NCI-H2029 treated with DMSO at 0.1 percent for 48 hours (cell line): Measurements from ENCODE around the gene LRRC27.

Experiments used
- DNase-seq: peaks from one replicate; lab custom pipeline; 2025; lab: John Stamatoyannopoulos, UW

LRRC27 gene

DNA sequence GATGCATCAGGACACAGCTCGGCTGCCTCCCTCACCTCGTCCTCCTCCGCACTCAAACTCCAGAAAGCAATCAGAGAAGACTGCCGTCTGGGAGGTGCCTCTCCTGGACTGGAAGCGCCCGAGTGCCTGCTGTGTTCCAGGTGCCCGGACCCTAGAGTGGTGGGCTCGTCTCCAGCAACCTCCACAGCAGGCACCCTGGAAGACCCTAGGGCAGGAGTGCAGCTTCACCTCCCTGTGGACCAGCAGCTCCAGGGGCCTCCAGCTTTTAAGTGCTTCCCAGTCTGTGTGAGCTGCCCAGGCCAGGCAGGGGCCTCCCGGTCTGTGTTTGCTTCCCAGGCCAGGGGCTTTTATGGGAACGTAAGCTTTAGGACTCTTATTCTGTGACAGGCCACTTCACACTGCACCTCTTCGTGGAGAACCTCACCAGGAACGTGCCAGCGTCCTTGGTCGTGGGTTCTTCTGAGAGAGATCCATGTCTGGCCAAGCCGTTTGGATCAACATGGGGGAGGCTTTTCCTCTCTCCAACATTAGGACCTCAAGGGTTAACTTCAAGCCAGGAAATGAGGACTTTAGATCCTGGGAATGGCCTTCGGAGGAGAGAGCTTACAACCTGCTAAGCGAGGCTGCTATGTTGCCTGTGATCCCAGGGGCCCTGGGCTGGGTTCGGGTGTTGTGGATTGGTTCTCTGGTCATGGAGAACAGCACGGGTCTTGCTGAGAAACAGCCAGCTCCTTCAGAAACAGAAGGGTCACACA, 59.1 kb downstream of the LRRC27 start:
- no peak for DNase-seq

DNA sequence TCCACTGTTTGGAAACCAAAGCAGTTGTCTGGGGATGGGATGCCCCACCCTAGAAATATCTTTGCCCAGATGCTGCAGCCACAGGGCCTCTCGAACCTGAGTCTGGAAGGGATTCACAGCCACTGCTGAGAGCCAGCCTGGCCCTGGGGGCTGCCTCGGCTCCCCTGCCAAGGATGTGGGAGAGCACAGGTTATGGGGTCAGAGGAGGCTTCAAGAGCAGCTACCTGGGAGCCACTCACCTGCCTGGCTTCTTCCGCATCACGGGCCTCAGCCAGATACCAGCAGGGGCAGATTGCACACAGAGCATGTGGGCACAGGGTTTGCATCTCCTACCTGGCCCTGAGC, 59.7 kb downstream of the LRRC27 start:
- DNase-seq = no peak

DNA sequence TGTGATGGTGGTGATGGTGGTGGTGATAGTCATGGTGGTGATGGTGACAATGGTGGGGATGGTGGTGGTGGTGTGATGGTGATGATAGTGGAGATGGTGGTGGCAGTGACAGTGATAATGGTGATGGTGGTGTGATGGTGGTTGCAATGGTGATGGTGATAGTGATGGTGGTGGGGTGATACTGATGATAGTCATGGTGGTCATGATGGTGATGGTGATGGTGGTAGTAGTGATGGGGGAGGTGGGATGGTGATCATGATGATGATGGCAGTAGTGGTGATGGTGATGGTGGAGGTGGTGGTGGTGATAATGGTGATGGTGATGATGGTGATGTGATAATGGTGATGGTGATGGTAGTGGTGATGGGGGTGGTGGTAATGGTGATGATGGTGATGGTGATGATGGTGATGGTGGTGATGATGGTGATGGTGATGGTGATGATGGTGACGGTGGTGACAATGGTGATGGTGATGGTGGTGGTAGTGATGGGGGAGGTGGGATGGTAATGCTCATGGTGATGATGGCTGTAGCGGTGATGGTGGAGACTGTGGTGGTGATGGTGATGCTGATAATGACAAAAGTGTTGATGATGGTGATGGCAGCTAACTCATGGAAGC, 60.3 kb downstream of the LRRC27 start:
- no peak for DNase-seq

DNA sequence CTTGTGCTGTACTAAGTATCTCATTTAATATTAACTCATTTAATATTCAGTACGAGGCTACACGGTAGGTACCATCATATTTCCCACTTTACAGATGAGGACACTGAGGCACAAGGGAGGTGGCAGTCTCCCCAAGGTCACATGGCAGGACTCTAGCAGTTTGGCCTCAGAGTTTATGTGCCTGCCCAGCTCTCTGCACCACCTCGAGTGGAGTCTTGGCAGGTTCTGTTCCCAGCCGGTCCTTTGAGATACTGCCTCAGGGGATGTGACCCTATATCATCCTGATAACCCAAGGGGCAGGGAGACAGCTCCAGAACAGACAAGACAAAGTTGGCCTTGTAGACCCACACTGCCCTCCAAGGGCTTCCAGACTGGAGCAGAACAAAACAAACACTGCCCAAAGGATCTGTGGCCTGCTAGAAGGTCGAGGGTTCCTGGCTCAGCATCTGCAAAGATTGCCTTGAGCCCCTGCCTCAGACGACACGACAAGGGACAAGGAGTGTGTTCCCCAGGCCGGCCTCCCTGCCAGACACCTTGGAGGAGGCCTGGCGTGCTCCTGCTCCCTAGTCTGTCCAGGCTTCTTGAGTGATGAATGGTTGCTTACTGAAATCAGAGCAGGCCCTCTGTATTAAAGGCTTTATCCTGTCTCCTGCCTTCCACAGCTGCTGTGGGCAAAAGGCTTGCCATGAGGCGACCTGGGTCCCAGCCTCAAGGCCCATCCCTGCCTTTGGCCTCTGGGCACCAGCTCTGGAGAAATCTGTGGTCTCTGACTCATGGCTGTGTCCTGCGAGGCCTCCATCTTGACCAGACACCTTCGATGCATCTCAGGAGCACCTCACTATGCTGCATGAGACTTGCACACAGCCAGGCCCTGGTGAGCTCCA, 61.1 kb downstream of the LRRC27 start:
- no peak for DNase-seq

DNA sequence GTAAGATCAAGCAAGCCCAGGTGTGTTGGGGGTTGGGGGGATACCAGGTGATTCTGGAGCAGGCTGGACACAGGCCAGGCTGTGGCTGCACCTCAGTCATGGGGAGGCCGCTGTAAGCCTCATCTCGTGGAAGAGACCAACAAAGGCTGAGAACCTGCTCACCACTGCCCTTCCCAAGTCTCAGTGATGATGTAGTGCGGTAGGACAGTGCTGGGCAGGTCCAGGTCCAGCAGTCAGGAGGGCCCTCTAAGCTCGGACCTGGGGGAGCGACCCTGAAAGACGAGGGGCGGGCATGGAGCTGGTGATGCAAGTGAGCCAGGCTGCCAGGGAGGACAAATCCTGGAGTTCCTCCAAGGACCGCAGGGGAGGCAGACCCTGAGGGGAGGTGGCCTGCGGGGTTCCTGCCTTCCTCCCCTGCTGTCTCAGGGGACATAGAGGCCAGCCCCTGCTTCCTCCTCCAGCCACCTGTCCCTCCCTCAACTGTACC, 61.7 kb downstream of the LRRC27 start:
- DNase-seq = no peak

DNA sequence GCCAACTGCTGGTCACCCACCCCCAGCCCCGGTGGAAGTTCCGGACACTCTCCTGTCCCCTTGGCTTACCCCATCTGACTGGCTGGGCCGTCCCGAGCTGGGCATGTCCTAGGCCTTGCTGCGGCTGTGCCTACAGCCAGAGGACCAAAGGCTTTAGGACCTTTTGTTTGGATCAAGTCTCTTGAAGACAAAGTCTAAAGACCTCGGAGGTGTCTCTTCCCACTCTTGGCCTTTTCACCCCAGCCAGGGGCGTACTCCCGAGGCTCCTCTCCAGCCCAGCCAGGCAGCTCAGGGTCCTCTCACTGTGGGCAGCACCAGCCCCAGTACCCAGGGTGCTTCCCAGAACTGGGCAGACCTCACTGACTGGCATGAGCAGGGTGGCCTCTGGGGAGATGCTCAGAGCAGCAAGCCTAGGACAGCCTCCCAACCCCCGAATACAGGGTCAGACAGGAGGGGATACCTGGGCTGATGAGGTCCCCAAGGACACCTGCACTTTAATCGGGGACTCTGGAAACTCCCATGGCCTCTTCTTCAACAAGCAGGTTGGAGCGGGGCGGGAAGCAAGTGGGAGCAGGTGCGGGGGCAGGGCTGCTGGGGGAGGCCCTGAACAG, 62.3 kb downstream of the LRRC27 start:
- DNase-seq = no peak

DNA sequence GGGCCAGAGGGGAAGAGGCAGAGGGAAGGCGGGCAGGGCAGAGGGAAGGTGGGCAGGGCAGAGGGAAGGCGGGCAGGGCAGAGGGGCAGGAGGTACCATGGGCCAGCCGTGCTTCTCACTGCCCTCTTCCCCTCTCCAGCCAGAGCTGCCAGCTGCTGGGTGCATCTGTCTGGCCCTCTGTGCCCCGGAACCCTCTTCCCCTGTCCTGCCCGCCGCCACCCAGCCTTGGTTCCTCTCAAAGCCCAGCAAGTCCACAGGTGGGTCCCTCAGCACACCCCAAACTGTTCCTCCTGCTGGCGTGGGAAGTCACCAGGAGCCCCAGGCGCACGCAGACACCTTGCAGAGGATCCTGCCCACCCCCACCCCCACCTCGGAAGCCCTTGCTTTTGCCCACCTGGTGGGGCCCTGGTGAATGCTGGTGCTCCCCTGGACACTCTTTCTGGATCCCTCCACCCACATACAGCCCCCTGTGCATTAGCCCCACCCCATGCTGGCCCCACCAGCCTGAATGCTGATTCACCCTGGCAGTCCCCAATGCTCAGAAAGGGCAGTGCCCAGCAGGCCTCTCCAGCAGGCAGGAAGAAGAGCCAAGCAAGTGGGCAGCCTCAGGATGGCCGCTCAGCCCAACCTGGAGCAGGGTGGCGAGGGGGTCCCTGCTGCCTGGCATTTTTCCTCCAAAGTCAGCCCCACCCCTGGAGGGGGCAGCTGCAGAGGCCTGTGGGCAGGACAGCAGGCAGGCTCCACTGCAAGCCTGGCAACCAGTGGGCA, 63.1 kb downstream of the LRRC27 start:
- no peak for DNase-seq

DNA sequence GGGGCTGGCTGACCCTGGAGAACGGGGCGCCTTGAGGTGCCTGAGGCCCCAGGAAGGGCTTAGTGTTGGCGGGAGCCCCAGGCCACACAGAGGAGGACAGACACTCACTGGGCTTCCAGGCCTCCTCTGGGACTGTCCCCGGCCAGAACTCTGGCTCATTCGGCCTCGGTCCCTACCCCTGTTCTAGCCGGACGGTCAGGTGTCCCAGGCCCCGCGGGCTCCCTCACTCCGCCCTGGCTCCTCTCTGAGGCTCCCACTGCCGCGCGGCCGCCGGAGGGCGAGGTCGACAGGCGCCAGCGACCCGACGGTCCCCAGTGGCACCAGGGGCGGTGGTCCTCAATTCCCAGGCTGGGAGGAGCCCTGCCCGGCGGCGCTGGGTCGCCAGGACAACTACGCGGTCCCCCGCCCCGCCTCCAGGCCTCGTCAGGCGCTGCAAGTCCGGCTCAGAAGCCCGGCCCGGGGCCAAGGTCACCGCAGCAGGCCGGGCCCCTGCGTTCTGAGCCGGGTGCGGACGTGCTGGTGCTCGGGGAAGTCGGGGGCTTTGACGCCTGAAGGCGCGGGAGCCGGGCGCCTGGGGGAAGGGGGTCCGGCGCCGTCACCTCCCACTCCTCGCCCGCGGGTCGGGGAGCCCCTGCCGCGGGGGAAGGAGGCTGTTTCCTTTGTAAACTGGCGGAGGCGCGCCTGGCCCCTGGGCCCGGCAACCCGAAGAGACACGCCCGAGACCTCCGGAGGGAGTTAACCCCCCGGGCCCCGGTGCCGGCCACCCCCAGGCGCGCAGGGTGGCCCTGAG, 63.9 kb downstream of the LRRC27 start:
- no peak for DNase-seq

DNA sequence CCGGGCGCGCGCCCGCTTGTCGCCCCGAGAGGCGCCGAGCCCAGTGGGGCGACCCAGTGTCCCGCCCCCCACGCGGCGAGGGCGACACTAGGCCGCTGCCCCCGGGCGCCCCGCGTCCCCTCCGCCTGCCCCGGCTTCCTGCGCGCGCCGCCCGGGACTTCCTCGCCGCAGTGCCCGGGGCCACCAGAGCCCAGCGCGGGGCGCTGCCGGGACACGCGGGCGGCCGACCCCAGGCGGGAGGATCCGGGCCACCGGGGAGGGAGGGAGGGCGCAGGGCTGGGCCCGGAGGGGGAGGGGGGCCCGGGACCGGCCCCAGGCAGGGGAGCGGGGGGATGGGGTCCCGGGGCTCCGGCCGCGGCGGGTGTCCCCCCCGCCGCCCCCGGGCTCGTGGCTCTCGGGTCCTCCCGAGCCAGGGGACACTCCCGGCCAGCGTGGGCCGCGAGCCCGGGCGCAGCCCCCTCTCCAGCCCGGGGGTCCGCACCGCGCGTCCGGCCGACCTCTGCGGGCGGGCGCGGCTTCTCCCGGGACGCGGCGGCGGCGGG, 64.6 kb downstream of the LRRC27 start:
- no peak for DNase-seq

DNA sequence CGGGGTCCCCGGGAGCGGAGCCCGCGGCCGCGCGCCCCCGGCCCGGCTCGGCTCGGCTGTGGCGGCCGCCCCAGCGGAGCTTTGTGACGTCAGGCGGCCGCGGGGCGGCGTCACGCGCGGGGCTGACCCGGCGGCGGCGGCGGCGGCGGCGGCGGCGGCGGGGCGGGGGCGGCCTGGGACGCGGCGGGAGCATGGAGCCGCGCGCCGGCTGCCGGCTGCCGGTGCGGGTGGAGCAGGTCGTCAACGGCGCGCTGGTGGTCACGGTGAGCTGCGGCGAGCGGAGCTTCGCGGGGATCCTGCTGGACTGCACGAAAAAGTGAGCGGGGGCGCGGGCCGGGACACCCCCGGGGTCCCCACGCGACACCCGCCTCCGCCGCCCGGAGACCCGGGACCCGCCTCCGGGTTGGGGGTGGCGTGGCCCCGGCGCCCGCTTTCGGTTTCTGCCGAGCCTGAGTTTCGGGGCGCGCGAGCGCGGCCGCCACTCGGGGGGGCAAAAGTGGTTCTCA, 65.1 kb downstream of the LRRC27 start, which contains the start of gene PWWP2B:
Gene PWWP2B (plus strand): TSS at position 165 of the 506 bp plus-strand sequence. CDS start 27 bp downstream, at position 192.
- DNase-seq = no peak

DNA sequence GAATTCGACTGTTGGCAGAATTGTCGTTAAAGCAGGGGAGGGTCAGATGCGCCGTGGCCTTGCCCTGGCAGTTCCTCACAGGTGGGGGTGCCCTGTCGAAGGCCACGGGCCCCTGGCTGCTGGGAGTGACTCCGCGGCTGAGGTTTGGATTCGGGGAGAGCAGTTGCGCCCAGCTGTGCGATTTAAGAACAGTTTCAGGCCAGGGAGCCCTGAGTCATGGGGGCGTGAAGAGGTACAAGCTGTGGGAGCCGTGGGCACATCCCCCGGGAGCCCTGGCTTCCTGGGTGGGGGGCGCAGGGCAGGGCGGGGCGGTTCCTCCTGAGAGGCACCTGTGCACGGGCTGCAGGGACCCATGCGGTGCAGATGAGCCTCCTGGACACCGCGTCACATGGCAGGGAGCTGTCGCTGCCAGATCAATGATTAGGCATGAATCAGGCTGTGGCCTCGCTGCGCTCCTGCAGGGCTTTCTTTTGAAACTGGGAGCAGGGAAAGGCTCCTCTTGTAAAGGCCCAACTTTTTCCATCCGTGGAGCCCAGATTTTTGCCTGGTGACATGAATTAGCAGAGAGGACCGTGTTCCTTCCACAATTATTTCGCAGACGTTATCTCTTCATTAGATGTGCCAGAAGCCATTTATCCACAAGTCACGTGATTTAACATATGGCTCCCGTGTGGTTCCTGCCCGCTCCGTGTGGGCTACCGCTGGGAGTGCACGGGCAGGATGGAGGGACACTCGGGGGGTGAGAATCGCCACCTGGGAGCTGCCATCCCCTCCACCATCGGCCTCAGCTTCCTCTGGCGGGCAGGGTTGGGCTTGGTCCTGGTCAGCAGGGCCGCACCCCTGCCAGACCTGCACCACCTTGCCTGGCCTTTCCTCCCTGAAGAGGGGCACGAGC, 65.9 kb downstream of the LRRC27 start:
- DNase-seq = no peak

DNA sequence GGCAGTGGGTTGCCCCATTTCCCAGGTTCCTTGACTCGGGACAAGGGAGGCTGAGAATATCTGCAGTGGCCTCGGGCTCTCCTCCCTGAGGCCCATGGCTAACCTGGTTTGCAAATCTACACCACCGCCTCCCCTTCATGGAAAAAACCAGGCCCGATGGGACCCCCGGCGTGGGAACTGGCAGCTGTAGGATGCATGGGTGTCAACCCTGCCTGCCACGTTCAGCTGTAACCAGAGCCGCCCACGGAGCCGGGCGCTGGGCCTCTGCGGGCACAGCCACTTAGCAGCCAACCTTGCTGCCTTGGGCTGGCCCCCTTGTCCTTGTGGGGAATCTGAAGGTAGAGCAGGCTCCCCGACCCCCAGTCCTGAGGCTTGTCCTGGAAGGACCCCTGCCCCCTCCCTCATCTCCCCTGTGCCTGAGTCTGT, 66.6 kb downstream of the LRRC27 start:
- DNase-seq = no peak

DNA sequence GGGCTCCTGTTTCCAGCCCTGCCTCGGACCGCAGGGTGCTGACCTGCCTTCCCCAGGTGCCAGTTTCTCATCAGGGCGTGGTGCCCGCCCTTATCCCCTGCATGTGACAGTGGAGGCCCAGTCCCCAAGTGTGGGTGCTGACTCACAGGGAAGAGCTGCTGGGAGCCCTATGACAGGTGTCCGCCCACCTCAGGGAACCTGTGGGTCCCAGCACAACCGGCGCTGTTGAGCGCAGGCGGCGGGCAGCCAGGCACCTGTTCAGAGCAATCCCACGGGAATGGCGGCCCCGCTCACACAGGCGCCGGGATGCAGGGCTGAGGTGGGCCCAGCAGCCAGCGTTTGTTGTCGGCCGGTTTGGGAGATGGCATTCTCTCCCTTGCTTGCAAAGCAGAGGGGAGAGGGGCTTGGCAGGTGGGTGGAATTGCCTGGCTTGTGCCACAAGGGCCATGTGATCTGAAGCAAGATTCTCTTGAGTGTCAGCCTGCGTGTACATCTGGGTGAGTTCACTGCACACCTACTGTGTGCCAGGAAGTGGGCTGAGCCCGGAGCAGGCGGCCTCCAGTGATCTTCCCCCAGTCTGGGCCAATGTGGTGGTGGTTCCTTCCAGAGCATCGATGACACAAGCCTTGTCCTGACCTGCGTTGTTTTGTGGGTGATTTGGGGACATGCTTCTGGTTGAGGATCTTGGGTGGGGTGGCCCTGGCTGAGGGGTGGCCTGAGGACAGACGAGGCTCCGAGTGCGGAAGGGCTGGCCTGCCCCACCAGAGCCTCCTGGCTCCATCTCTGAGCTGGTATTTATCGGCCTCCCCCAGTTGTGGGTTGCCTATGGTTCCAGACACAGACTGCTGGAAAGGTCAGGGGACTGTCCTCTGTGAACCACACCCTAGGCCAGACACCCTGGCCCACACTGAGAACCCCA, 67.4 kb downstream of the LRRC27 start:
- DNase-seq = no peak

DNA sequence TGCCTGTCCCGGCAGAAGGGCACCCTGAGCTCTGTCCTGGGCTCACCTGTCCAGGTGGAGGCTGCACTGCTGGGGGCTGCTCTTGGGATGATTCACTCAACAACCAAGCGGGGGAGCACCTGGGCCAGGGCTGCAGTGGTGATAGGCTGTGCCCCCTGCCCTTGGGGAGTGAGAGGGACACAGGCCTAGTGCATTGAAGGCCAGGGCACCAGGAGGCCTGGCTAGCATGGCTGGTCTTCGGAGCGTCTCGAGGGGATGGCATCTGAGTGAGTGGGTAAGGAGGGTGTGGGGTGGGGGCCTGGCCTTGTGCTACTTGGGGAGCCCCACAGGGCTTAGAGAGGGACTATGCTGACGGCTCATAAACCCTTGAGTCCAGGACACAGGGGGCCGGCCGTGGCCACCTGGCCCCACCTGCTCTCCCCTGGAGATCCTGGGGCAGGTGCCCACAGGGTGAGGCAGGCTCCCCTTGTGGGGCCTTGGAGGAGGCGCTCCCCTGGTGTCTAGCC, 68.1 kb downstream of the LRRC27 start:
- no peak for DNase-seq

DNA sequence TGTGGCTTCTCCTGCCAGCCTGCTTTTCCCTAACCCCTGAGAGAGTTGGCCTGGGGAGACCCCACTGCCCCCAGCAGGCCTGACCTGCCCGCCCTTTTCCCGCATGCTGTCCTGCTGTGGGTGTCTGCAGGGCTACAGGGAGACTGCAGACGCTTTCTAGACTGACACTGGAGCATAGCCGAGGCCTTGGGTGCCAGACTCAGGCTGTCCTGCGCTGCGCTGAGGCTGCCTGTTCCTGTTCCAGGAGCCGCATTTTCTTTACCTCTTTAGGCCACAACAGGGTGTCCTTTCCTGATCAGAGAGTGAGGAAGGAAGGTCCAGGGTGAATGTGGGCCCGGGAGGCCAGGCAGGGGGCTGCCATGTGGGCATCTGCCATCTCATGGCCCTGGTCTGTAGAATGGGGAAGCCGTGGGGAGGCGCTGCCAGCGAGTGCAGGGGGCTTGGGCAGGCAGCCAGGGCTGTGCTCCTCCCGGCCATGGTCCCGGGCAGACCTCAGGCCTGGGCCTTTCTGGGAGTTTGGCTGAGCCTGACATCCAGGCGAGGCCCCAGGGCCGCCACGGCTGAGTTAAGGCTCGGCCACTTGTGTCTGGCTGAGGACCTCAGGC, 68.7 kb downstream of the LRRC27 start:
- DNase-seq = no peak

DNA sequence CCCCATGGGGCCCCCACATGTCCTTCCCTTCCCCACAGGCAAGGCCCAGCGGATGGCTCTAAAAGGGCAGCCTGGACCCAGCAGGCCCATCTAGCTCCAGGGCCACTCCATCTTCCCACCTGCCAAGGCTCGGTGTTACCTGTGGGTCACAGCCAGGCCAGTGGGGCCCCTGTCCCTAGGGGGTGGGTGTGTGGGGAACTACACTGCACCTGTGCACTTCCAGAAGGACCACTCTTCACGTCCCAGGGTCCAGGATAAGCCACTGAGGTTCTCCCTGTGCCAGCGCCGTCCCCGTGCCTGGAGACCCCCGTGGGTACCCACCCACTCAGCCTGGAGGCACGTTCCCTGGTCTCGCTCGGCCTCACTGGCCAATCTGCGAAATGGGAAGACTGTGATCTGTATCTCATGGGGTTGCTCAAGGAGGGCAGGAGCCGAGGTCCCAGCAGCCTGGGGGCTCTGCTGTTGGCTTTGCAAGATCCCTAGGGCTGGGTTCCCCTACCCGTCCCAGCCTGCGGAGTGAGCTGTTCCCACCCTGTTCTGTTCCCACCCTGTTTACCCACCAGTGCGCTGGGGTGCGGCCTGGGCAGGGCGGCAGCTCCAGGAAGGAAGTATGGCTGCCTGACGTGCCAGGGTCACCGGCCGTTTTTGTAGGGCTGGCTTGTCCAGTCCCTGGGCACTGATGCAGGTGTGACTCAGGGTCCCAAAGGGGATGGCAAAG, 69.6 kb downstream of the LRRC27 start:
- no peak for DNase-seq

DNA sequence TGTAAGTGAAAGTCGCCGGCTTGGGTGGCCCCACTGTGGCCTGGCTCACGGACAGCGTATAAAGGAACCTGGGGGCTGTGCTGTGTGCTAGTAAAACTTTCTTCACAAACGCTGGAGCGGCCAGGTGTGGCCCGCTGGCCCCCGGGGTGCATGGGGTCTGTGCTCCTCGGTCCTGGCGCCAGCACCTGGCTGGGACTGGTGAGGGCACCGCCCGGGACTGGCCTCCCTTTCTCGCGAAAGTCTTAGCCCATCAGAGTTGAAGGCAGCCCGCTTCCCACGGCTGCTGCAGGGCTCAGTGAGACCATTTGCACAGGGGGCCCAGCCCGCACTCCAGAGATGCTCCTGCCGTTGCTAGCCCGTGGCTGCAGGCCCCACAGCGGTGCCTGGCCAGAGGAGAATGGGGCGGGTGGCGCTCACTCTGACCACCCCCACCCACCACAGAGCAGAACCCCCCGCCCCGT, 70.8 kb downstream of the LRRC27 start:
- DNase-seq = no peak
